Tibial nerve (tissue), 3 donors: ENCODE results near the gene NATD1.

Source experiments
- CTCF ChIP-seq, 5 experiments: fragments of 200-600 bp in 3 of 5; fragments of 450-650 bp in 2 of 5; sonication (generic) in 3 of 5; IDR thresholded peaks; one replicate each; pipeline ENCODE4 v1.5.1; 2016 to 2019; ENCODE audit warnings: antibody characterized with exemption in 5 of 5, mild to moderate bottlenecking in 3 of 5, moderate library complexity in 2 of 5
- POLR2A ChIP-seq, 2 donors: fragments of 450-650 bp; IDR thresholded peaks; one replicate each; pipeline ENCODE4 v1.6.1; 2017; ENCODE audit warnings: antibody characterized with exemption in 2 of 2, mild to moderate bottlenecking in 2 of 2, moderate library complexity in 2 of 2

GRCh38 chr17:21202512-21202911 lies 50.7 kb downstream of the NATD1 start:
- TF ChIP-seq POLR2A (IDR thresholded peaks at IDR 0.05) (no peak), CTCF (IDR thresholded peaks at IDR 0.05) (no peak)
